Upper lobe of left lung (tissue), 4 donors: Measurements from ENCODE around the gene ZFHX3.

Source experiments
- EP300 ChIP-seq, 4 donors: sonication (generic); formaldehyde crosslinking; IDR thresholded peaks; one replicate each; pipeline ENCODE4 v1.5.1; 2017; ENCODE audit warnings: antibody characterized with exemption in 4 of 4, control low read depth in 2 of 4
- POLR2A ChIP-seq, 4 donors: fragments of 450-650 bp; IDR thresholded peaks; one replicate each; pipeline ENCODE4 v1.5.1; 2016 to 2017; ENCODE audit warnings: antibody characterized with exemption in 4 of 4, mild to moderate bottlenecking in 2 of 4
- TF ChIP-seq, protein P1 (sequence below), 6 experiments: fragments of 450-650 bp in 4 of 6; fragments of 200-600 bp in 2 of 6; sonication (generic) in 2 of 6; IDR thresholded peaks; one replicate each; pipeline ENCODE4 v1.5.1; 2016 to 2019; ENCODE audit warnings: antibody characterized with exemption in 6 of 6

DNA sequence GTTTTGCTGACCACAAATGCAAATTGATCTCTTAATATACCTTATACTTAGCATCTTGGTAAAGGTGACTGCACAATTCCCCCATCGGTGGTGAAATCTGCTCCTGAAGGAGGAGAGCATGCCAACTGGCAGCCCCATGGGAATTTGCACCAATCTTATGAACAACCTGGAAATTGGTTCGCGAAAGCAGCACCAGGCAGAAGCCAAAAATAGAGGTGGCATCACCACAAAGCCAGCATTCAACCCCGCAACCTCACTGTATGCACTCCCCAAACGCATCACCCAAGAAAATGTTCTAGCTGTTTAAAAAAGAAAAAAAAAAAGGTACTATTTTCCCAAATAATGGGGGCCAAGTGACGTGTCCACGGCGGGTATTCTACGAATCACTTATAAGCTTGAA, 213.4 kb downstream of the ZFHX3 start:
- TF ChIP-seq, protein P1, sequence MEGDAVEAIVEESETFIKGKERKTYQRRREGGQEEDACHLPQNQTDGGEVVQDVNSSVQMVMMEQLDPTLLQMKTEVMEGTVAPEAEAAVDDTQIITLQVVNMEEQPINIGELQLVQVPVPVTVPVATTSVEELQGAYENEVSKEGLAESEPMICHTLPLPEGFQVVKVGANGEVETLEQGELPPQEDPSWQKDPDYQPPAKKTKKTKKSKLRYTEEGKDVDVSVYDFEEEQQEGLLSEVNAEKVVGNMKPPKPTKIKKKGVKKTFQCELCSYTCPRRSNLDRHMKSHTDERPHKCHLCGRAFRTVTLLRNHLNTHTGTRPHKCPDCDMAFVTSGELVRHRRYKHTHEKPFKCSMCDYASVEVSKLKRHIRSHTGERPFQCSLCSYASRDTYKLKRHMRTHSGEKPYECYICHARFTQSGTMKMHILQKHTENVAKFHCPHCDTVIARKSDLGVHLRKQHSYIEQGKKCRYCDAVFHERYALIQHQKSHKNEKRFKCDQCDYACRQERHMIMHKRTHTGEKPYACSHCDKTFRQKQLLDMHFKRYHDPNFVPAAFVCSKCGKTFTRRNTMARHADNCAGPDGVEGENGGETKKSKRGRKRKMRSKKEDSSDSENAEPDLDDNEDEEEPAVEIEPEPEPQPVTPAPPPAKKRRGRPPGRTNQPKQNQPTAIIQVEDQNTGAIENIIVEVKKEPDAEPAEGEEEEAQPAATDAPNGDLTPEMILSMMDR (IDR thresholded peaks at IDR 0.05), result no peak
- TF ChIP-seq POLR2A (IDR thresholded peaks at IDR 0.05) (no peak), EP300 (IDR thresholded peaks at IDR 0.05) (no peak)
